RPMI7951 (cell line): ENCODE measurements around the gene VTI1A. TPM values are rescaled to one million over a fixed set of nuclear protein-coding genes. Genes with fewer than 3 reads are reported as not detected.

Source experiments
- DNase-seq: peaks from one replicate; pipeline ENCODE4 v3.0.0-alpha.2; 2012; ENCODE audit warnings: low read depth
- total RNA-seq: library from RNA; depleted of rRNA; stranded (reverse); fragments of >200 nt; shearing (Covaris generic); gene quantifications from 2 replicates; pipeline ENCODE4 v1.2.3, GENCODE V29; 2014

The VTI1A gene
- total RNA-seq, 1 experiment from 2014 or later: 22.9 TPM

GRCh38 chr10:112637901-112638300 lies 190.9 kb downstream of the VTI1A start:
- no peak for DNase-seq

GRCh38 chr10:112639298-112639697 lies 192.3 kb downstream of the VTI1A start:
- no peak for DNase-seq

GRCh38 chr10:112640638-112641037 lies 193.6 kb downstream of the VTI1A start:
- DNase-seq: no peak

GRCh38 chr10:112643600-112644264 lies 196.7 kb downstream of the VTI1A start:
- no peak for DNase-seq

- DNase-seq: no peak
Measured at GRCh38 chr10:112644265-112644645, 197.2 kb downstream of the VTI1A start.

- DNase-seq: no peak
Measured at GRCh38 chr10:112649006-112649821, 202.2 kb downstream of the VTI1A start.

- DNase-seq: no peak
Measured at GRCh38 chr10:112649822-112650152, 202.8 kb downstream of the VTI1A start.

- no peak for DNase-seq
Measured at GRCh38 chr10:112650588-112651030, 203.6 kb downstream of the VTI1A start.

- DNase-seq: no peak
Measured at GRCh38 chr10:112653215-112653614, 206.2 kb downstream of the VTI1A start.

GRCh38 chr10:112653851-112654250 lies 206.8 kb downstream of the VTI1A start:
- no peak for DNase-seq

- DNase-seq: no peak
Measured at GRCh38 chr10:112654794-112655193, 207.8 kb downstream of the VTI1A start.

GRCh38 chr10:112655722-112656121 lies 208.7 kb downstream of the VTI1A start:
- DNase-seq: no peak

GRCh38 chr10:112658465-112658864 lies 211.4 kb downstream of the VTI1A start:
- no peak for DNase-seq

- no peak for DNase-seq
Measured at GRCh38 chr10:112658900-112659638, 212.1 kb downstream of the VTI1A start.

- peak; percentile 33 for DNase-seq
Measured at GRCh38 chr10:112663234-112664125, 216.5 kb downstream of the VTI1A start.

GRCh38 chr10:112666094-112666493 lies 219.1 kb downstream of the VTI1A start:
- no peak for DNase-seq

- DNase-seq: no peak
Measured at GRCh38 chr10:112669989-112670388, 223.0 kb downstream of the VTI1A start.

GRCh38 chr10:112671743-112672142 lies 224.7 kb downstream of the VTI1A start:
- no peak for DNase-seq

- no peak for DNase-seq
Measured at GRCh38 chr10:112672706-112673105, 225.7 kb downstream of the VTI1A start.

- no peak for DNase-seq
Measured at GRCh38 chr10:112675560-112676083, 228.6 kb downstream of the VTI1A start.

- no peak for DNase-seq
Measured at GRCh38 chr10:112677689-112678088, 230.7 kb downstream of the VTI1A start.
